NCI-H2081 (cell line): ENCODE results near the gene CHST6.
"Not testable (repeated sequence)": the region's sequence is repeated elsewhere in the genome, so short reads cannot be mapped to it uniquely, and the experiment has no call there.

Experiments
- DNase-seq, 2 experiments: peaks; one replicate each; lab custom pipeline; 2025; lab: John Stamatoyannopoulos, UW

CHST6 gene

GRCh38 chr16:75502916-75503605, 7.8 kb upstream of the CHST6 start:
- DNase-seq, result no peak

- DNase-seq, result not testable (repeated sequence)
These were observed 6.6 kb upstream of the CHST6 start for GRCh38 chr16:75501820-75502219.

GRCh38 chr16:75501359-75501758, 6.1 kb upstream of the CHST6 start:
- DNase-seq, result no peak

GRCh38 chr16:75498605-75499322, 3.5 kb upstream of the CHST6 start:
- DNase-seq, result peak; percentile 33 to 74

GRCh38 chr16:75497558-75497957, 2.3 kb upstream of the CHST6 start:
- no peak for DNase-seq

- no peak for DNase-seq
These were observed 573 bp downstream of the CHST6 start for GRCh38 chr16:75494661-75495075.

- DNase-seq, result no peak
These were observed 1.1 kb downstream of the CHST6 start for GRCh38 chr16:75494184-75494583.

GRCh38 chr16:75491876-75492275, 3.4 kb downstream of the CHST6 start:
- peak; percentile 5 to 51 for DNase-seq

GRCh38 chr16:75488322-75488721, 6.9 kb downstream of the CHST6 start:
- no peak for DNase-seq

- no peak for DNase-seq
These were observed 8.4 kb downstream of the CHST6 start for GRCh38 chr16:75486676-75487313.

GRCh38 chr16:75486014-75486675, 9.1 kb downstream of the CHST6 start:
- DNase-seq, result no peak

GRCh38 chr16:75485230-75486013, 9.8 kb downstream of the CHST6 start:
- no peak for DNase-seq

GRCh38 chr16:75483222-75483621, 12.0 kb downstream of the CHST6 start:
- no peak for DNase-seq

GRCh38 chr16:75482434-75483205, 12.6 kb downstream of the CHST6 start:
- no peak for DNase-seq

GRCh38 chr16:75481475-75481874, 13.8 kb downstream of the CHST6 start:
- DNase-seq, result no peak

GRCh38 chr16:75479421-75479990, 15.7 kb downstream of the CHST6 start:
- DNase-seq, result no peak

GRCh38 chr16:75478480-75479345, 16.5 kb downstream of the CHST6 start:
- no peak for DNase-seq

- peak; percentile 34 to 70 for DNase-seq
These were observed 17.4 kb downstream of the CHST6 start for GRCh38 chr16:75477680-75478473.

- no peak for DNase-seq
These were observed 18.4 kb downstream of the CHST6 start for GRCh38 chr16:75476817-75477216.
